ENCODE data around the gene TET2.
A peak's percentile ranks its signal among the peaks of the same experiment; 100 is the strongest.

The TET2 gene

GRCh38 chr4:105148356-105148755, 1.7 kb downstream of the TET2 start:
- Mint-ChIP-seq H3K36me3 (ENCODE audit: low read depth) (peaks cover 36% of the 10 kb centered on the region), H3K27ac (peak overlapping the region; percentile 100), H3K9me3 (no peaks in the 10 kb centered on the region), H3K4me1 (ENCODE audit: low read depth) (peaks cover 57% of the 10 kb centered on the region), H3K27me3 (no peaks in the 10 kb centered on the region), H3K4me3 (peak overlapping the region; percentile 89)
- intact Hi-C loops (cut with micrococcal nuclease), result loop anchor here (5.0 kb wide), 1 partner anchor 44 kb away; no protein-coding TSS in a partner anchor

- no peaks in the 10 kb centered on the region for H3K27me3 Mint-ChIP-seq
- peak overlapping the region; percentile 100 for H3K27ac Mint-ChIP-seq
- intact Hi-C loops (cut with micrococcal nuclease), result loop anchor here (5.0 kb wide), 1 partner anchor 44 kb away; no protein-coding TSS in a partner anchor
- no peaks in the 10 kb centered on the region for H3K9me3 Mint-ChIP-seq
- H3K4me1 Mint-ChIP-seq (ENCODE audit: low read depth), result peaks cover 55% of the 10 kb centered on the region
- peak overlapping the region; percentile 67 for H3K4me3 Mint-ChIP-seq
- peaks cover 36% of the 10 kb centered on the region for H3K36me3 Mint-ChIP-seq (ENCODE audit: low read depth)
Observed at GRCh38 chr4:105148776-105149175, 2.1 kb downstream of the TET2 start.

GRCh38 chr4:105149771-105150170, 3.1 kb downstream of the TET2 start:
- intact Hi-C loops (cut with micrococcal nuclease), result loop anchor here (5.0 kb wide), 1 partner anchor 43 kb away; no protein-coding TSS in a partner anchor
- peak overlapping the region; percentile 39 for H3K4me3 Mint-ChIP-seq
- H3K4me1 Mint-ChIP-seq (ENCODE audit: low read depth), result peaks cover 56% of the 10 kb centered on the region
- peaks cover 36% of the 10 kb centered on the region for H3K36me3 Mint-ChIP-seq (ENCODE audit: low read depth)
- peak overlapping the region; percentile 100 for H3K27ac Mint-ChIP-seq
- no peaks in the 10 kb centered on the region for H3K27me3 Mint-ChIP-seq
- H3K9me3 Mint-ChIP-seq, result no peaks in the 10 kb centered on the region

DNA sequence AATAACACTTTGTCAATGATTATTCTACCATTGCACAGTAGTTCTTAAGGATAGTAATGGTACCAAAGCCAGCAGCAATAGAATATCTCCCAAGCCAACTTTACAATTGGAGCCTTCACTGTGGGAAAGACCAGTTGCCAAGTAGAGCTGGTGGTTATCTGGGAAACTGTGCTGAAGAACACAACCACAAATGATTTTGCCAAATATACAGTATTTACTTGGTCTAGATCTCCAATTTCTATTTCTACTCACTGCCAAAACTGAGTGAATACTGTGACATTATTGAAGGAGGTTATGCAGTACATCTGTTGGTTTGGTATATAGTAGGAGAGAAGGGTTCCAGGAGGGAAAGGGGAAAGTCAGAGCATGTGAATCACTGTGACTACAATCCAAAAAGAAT, 3.8 kb downstream of the TET2 start:
- intact Hi-C loops (cut with micrococcal nuclease), result no loop called here
- H3K36me3 Mint-ChIP-seq (ENCODE audit: low read depth), result peaks cover 36% of the 10 kb centered on the region
- H3K27ac Mint-ChIP-seq, result no peak overlapping the region
- peaks cover 54% of the 10 kb centered on the region for H3K4me1 Mint-ChIP-seq (ENCODE audit: low read depth)
- H3K9me3 Mint-ChIP-seq, result no peaks in the 10 kb centered on the region
- no peak overlapping the region for H3K4me3 Mint-ChIP-seq
- no peaks in the 10 kb centered on the region for H3K27me3 Mint-ChIP-seq

DNA sequence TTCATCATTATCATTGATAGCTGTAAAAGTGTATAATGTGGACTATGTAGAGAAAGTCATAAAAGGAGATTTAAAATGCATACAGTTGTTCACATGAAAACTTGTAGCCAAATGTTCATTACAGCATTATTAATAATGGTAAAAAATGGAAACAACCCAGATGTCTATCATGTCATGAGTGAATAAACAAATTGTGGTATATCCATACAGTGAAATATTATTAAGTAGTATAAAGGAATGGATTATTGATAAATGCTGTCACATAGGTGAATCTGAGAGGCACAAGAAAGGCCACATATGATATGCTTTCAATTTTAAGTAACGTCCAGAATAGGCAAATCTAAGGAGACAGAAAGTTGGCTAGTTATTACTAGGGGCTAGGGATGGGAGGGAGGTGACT, 7.1 kb downstream of the TET2 start:
- Mint-ChIP-seq H3K4me3 (no peak overlapping the region), H3K9me3 (no peaks in the 10 kb centered on the region), H3K4me1 (ENCODE audit: low read depth) (peaks cover 57% of the 10 kb centered on the region), H3K36me3 (ENCODE audit: low read depth) (peaks cover 15% of the 10 kb centered on the region), H3K27ac (no peak overlapping the region), H3K27me3 (no peaks in the 10 kb centered on the region)
- intact Hi-C loops (cut with micrococcal nuclease), result no loop called here

DNA sequence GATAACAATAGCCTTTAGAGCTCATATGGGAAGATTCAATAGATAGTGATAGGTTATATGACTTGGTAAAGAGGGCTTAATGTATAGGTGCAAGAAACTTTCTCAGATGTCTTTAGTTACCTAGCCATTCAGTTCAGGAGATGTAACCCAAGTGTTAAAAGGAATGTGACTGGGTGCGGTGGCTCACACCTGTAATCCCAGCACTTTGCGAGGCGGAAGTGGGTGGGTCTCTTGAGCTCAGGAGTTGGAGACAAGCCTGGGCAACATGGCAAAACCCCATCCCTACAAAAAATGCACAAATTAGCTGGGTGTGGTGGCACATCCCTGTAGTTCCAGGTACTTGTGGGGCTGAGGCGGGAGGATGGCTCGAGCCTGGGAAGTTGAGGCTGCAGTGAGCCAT, 7.9 kb downstream of the TET2 start:
- Mint-ChIP-seq H3K27ac (no peak overlapping the region), H3K4me1 (ENCODE audit: low read depth) (peaks cover 60% of the 10 kb centered on the region), H3K36me3 (ENCODE audit: low read depth) (peaks cover 24% of the 10 kb centered on the region), H3K9me3 (no peaks in the 10 kb centered on the region), H3K27me3 (no peaks in the 10 kb centered on the region), H3K4me3 (no peak overlapping the region)
- intact Hi-C loops (cut with micrococcal nuclease), result no loop called here

- H3K36me3 Mint-ChIP-seq (ENCODE audit: low read depth), result peaks cover 31% of the 10 kb centered on the region
- intact Hi-C loops (cut with micrococcal nuclease), result no loop called here
- no peaks in the 10 kb centered on the region for H3K9me3 Mint-ChIP-seq
- H3K4me1 Mint-ChIP-seq (ENCODE audit: low read depth), result peaks cover 60% of the 10 kb centered on the region
- H3K4me3 Mint-ChIP-seq, result no peak overlapping the region
- H3K27me3 Mint-ChIP-seq, result no peaks in the 10 kb centered on the region
- no peak overlapping the region for H3K27ac Mint-ChIP-seq
Observed at GRCh38 chr4:105155426-105155825, 8.8 kb downstream of the TET2 start.

DNA sequence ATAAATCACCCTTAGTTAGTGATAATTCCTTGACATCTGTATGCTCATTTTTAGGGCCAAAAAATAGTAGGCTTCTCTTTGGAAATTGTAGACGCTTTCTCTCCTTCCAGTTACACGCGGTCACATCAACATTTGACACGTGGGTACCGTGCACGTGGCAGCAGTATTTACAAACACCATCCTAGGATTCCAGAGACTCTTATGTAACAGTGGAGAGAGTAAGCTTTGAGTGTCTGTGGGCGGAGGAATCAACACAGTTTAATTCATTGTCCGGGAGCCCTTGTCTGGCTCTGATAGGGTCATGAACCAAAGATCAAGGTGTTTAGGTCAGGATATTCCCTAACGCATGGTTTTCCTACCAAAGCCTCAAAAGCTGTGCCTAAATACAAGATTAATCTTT, 12.2 kb downstream of the TET2 start:
- Mint-ChIP-seq H3K9me3 (no peaks in the 10 kb centered on the region), H3K4me3 (no peak overlapping the region), H3K4me1 (ENCODE audit: low read depth) (peaks cover 50% of the 10 kb centered on the region), H3K36me3 (ENCODE audit: low read depth) (peaks cover 23% of the 10 kb centered on the region), H3K27me3 (no peaks in the 10 kb centered on the region), H3K27ac (no peak overlapping the region)
- intact Hi-C loops (cut with micrococcal nuclease), result no loop called here

DNA sequence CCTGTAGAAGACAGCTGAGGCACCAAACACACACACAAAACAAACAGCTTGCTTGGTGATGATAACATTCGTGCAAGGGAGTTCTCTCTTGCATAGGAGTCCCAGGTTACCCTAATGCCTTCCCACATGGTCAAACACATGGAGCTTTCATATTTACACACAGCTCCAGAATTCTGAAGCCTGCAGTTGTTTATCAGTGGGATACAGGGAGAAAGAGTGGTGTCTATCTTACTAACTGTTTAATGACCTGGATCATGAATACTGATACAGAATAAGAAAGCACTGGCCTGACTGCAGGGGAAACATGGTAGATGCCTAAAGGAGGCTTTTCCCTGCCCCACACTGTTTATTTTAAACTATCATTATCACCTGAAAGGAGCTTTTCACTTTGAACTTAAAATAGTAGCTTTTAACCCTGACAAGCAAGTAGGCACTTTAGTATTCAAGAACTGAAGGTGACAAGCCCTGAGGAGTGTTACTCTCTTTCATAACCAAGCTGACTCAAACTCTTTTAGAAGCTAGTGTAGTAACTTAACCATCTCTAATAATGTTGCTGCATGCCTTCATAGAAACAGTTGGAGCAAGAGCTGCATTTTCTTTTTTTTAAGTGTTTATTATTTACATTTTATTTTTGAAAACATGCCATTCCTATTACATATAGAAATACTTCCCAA, 15.6 kb downstream of the TET2 start:
- intact Hi-C loops (cut with micrococcal nuclease), result loop anchor here (5.0 kb wide), 1 partner anchor 85 kb away; no protein-coding TSS in a partner anchor
- Mint-ChIP-seq H3K9me3 (no peaks in the 10 kb centered on the region), H3K27ac (no peak overlapping the region), H3K36me3 (ENCODE audit: low read depth) (peaks cover 18% of the 10 kb centered on the region), H3K4me1 (ENCODE audit: low read depth) (peaks cover 35% of the 10 kb centered on the region), H3K4me3 (no peak overlapping the region), H3K27me3 (no peaks in the 10 kb centered on the region)

DNA sequence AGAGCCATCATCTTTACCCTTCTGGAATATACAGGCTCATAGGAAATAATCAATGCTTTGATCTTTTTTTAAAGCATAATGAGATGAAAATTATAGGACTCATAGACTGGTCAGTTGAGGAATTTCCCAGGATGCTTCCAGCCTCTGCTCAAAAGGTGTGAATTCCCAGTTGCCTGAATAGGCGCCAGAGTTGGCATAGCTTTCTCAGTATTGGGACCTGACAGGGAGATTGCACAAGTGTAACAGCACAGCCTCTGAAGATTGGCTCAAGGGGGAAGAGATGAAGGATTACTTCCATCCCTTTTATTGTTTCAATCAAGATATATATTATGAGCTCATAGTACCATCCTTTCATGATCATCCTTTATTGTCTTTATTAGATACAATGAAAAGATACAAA, 17.9 kb downstream of the TET2 start:
- Mint-ChIP-seq H3K27me3 (no peaks in the 10 kb centered on the region), H3K27ac (no peak overlapping the region), H3K4me3 (no peak overlapping the region), H3K9me3 (no peaks in the 10 kb centered on the region), H3K36me3 (ENCODE audit: low read depth) (peaks cover 31% of the 10 kb centered on the region), H3K4me1 (ENCODE audit: low read depth) (peaks cover 43% of the 10 kb centered on the region)
- intact Hi-C loops (cut with micrococcal nuclease), result loop anchor here (5.0 kb wide), 1 partner anchor 83 kb away; no protein-coding TSS in a partner anchor

DNA sequence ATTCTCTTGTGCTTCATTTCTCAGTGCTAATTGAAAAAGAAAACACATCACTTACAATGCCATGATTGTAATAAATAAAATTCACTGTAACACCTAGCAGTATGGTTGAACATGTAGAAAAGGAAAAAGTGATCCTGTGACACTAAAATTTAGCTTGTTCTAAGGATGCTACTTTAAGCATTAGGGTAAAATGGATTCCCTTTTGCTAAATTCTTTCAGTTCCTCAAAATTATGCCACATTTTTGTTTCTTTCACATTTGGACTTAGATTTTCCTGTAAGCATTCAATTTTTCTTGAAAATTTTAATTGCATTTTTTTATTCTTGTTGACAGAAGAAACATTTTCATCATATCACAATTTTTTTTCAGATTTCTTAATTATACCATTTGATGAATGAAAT, 19.4 kb downstream of the TET2 start:
- Mint-ChIP-seq H3K9me3 (no peaks in the 10 kb centered on the region), H3K4me1 (ENCODE audit: low read depth) (peaks cover 51% of the 10 kb centered on the region), H3K36me3 (ENCODE audit: low read depth) (peaks cover 27% of the 10 kb centered on the region), H3K4me3 (no peak overlapping the region), H3K27me3 (no peaks in the 10 kb centered on the region), H3K27ac (no peak overlapping the region)
- intact Hi-C loops (cut with micrococcal nuclease), result no loop called here

DNA sequence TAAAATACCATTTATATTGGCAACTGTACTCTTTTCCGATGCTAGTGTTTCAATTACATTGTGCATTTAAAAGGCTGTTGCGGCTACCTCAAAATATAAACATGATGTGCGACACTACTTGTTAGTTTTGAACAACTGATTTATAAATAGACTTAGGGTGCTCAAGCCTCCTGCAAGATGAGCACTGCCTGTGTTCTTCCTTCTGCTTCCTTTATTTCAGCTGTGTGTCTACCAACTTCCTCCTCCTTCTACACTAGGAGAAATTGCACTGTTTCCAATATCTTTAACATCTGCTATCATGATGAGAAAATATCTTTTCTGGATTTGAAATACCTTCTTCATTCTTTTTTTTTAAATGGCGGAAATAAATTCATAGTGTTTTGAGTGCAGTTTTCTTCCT, 24.0 kb downstream of the TET2 start:
- intact Hi-C loops (cut with micrococcal nuclease), result no loop called here
- Mint-ChIP-seq H3K36me3 (ENCODE audit: low read depth) (peaks cover 61% of the 10 kb centered on the region), H3K9me3 (peaks cover 13% of the 10 kb centered on the region), H3K27ac (no peak overlapping the region), H3K4me3 (no peak overlapping the region), H3K4me1 (ENCODE audit: low read depth) (peaks cover 49% of the 10 kb centered on the region), H3K27me3 (no peaks in the 10 kb centered on the region)

- no peaks in the 10 kb centered on the region for H3K27me3 Mint-ChIP-seq
- intact Hi-C loops (cut with micrococcal nuclease), result no loop called here
- peaks cover 50% of the 10 kb centered on the region for H3K4me1 Mint-ChIP-seq (ENCODE audit: low read depth)
- H3K36me3 Mint-ChIP-seq (ENCODE audit: low read depth), result peaks cover 73% of the 10 kb centered on the region
- no peak overlapping the region for H3K27ac Mint-ChIP-seq
- H3K9me3 Mint-ChIP-seq, result peaks cover 19% of the 10 kb centered on the region
- H3K4me3 Mint-ChIP-seq, result no peak overlapping the region
Observed at GRCh38 chr4:105171912-105172311, 25.2 kb downstream of the TET2 start.

GRCh38 chr4:105174098-105174497, 27.4 kb downstream of the TET2 start:
- Mint-ChIP-seq H3K9me3 (peaks cover 23% of the 10 kb centered on the region), H3K27ac (peak overlapping the region; percentile 37), H3K4me3 (no peak overlapping the region), H3K36me3 (ENCODE audit: low read depth) (peaks cover 69% of the 10 kb centered on the region), H3K27me3 (no peaks in the 10 kb centered on the region), H3K4me1 (ENCODE audit: low read depth) (peaks cover 43% of the 10 kb centered on the region)
- intact Hi-C loops (cut with micrococcal nuclease), result no loop called here
